ENCODE results near the gene ICA1. TPM values are rescaled to one million over a fixed set of nuclear protein-coding genes. Genes with fewer than 3 reads are reported as not detected.

Gene ICA1
- 25.3 and 34.2 TPM in 2 replicates for total RNA-seq

DNA sequence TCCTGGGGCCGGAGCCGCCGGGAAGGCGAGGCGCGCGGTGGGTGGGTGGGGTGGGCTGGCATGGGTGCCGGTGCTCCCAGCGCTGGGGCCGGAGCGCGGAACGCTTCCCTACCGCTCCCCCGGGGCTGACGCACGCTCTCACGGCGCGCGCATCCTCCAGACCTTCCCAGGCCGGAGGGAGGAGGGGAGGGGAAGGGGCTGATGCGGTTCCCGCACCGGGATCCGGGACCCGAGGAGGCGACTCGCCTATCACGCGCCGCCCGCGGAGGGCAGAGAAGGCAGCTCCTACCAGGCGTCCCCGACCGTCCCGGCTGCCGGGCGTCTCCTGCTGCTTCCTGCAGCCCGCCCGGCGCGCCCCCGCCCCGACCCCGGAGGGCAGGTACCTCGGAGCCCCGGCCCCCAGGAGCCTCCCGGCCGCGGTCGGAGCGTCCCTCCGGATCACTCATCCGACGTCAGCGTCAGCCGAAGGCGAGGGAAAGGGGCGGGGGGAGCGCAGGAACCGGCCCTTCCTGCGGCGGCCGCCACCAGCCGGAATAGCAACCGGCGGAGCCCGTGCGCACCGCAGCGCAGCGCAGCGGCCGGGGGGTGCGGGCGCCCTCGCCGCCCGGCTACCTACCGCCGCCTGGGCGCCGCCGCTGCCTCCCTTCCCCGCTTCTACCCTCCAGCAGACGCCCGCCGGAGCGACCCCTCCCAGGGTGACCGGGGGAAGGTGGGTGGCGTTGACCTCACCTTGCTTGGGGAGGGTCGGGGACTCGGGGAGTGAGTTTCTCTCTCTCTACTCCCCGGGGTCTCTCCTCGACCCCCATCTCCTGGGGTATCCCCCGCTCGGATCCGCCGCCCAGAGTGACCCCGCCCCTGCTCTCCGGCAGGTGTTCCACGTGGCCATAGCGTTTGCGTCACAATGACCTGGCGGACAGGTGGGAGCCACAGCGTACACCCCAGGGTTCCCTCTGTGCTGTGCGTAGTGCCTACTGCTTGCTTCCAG lies at the start of gene ICA1:
TSS of gene ICA1 (minus strand) at position 457 of the 985 bp plus-strand sequence. CDS start 26,241 bp downstream, outside the sequence.

Other genes with a start within 250 kb of the ICA1 start
- gene NXPH1, start 171.4 kb upstream of the ICA1 start, total RNA-seq, result not detected in 2 replicates